Peyer's patch (tissue), 4 donors: ENCODE results near the gene KRTAP9-6. TPM values are rescaled to one million over a fixed set of nuclear protein-coding genes. Genes with fewer than 3 reads are reported as not detected.
"Not testable (repeated sequence)": the region's sequence is repeated elsewhere in the genome, so short reads cannot be mapped to it uniquely, and the experiment has no call there.

Source experiments
- DNase-seq, 3 donors: peaks; one replicate each; pipeline ENCODE4 v3.0.0-alpha.2; 2017 to 2019
- H3K27ac ChIP-seq, 4 donors: fragments of 200-600 bp; sonication (generic); one replicate each; pipeline ENCODE4 v1.5.1; 2016 to 2019
- H3K27me3 ChIP-seq, 2 donors: fragments of 200-600 bp; sonication (generic); one replicate each; pipeline ENCODE4 v1.5.1; 2019
- H3K36me3 ChIP-seq, 3 donors: fragments of 200-600 bp; sonication (generic); one replicate each; pipeline ENCODE4 v1.5.1; 2016 to 2019
- H3K4me1 ChIP-seq, 4 donors: fragments of 200-600 bp; sonication (generic); one replicate each; pipeline ENCODE4 v1.5.1; 2016 to 2019
- H3K4me3 ChIP-seq, 4 donors: fragments of 200-600 bp; sonication (generic); 1 replicate in 3 of 4; 2 replicates in 1 of 4; pipeline ENCODE4 v1.5.1; 2016 to 2019; ENCODE audit warnings: mild to moderate bottlenecking in 1 of 4
- H3K9me3 ChIP-seq, 4 donors: fragments of 200-600 bp; sonication (generic); one replicate each; pipeline ENCODE4 v1.5.1; 2016 to 2019; ENCODE audit warnings: mild to moderate bottlenecking in 1 of 4
- POLR2A ChIP-seq, 2 donors: fragments of 450-650 bp; IDR thresholded peaks; one replicate each; pipeline ENCODE4 v1.5.1; 2017; ENCODE audit warnings: antibody characterized with exemption in 2 of 2, mild to moderate bottlenecking in 2 of 2, moderate library complexity in 2 of 2
- total RNA-seq, 4 donors: library from RNA; depleted of rRNA; stranded (reverse); fragments of >200 nt; gene quantifications; one replicate each; pipeline ENCODE4 v1.1.0, GENCODE V29; 2016
- TF ChIP-seq, protein P1 (sequence below), 6 experiments: fragments of 450-650 bp in 4 of 6; fragments of 200-600 bp in 2 of 6; sonication (generic) in 1 of 6; IDR thresholded peaks; one replicate each; pipeline ENCODE4 v1.5.1; 2017 to 2019; ENCODE audit warnings: antibody characterized with exemption in 6 of 6, mild to moderate bottlenecking in 3 of 6, moderate library complexity in 1 of 6

The KRTAP9-6 gene
- total RNA-seq, 4 donors from 2014 or later: not detected

DNA sequence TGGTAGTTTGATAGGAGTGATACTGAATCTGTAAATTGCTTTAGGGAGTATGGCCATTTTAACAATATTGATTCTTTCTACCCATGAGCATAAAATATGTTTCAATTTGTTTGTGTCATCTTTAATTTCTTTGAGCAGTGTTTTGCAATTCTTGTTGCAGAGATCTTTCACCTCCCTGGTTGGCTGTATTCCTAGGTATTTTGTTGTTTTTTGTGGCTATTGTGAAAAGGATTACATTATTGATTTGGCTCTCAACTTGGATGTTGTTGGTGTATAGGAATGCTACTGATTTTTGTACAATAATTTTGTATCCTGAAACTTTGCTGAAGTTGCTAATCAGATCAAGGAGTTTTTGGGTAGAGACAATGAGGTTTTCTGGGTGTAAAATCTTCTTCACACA, 6.8 kb upstream of the KRTAP9-6 start:
- Histone ChIP-seq H3K4me1 (no peaks in the 10 kb centered on the region), H3K27me3 (no peaks in the 10 kb centered on the region), H3K27ac (no peak overlapping the region), H3K36me3 (no peaks in the 10 kb centered on the region), H3K9me3 (no peaks in the 10 kb centered on the region), H3K4me3 (no peak overlapping the region)
- DNase-seq: no peak
- TF ChIP-seq, protein P1, sequence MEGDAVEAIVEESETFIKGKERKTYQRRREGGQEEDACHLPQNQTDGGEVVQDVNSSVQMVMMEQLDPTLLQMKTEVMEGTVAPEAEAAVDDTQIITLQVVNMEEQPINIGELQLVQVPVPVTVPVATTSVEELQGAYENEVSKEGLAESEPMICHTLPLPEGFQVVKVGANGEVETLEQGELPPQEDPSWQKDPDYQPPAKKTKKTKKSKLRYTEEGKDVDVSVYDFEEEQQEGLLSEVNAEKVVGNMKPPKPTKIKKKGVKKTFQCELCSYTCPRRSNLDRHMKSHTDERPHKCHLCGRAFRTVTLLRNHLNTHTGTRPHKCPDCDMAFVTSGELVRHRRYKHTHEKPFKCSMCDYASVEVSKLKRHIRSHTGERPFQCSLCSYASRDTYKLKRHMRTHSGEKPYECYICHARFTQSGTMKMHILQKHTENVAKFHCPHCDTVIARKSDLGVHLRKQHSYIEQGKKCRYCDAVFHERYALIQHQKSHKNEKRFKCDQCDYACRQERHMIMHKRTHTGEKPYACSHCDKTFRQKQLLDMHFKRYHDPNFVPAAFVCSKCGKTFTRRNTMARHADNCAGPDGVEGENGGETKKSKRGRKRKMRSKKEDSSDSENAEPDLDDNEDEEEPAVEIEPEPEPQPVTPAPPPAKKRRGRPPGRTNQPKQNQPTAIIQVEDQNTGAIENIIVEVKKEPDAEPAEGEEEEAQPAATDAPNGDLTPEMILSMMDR (IDR thresholded peaks at IDR 0.05): no peak
- no peak for TF ChIP-seq POLR2A (IDR thresholded peaks at IDR 0.05)

DNA sequence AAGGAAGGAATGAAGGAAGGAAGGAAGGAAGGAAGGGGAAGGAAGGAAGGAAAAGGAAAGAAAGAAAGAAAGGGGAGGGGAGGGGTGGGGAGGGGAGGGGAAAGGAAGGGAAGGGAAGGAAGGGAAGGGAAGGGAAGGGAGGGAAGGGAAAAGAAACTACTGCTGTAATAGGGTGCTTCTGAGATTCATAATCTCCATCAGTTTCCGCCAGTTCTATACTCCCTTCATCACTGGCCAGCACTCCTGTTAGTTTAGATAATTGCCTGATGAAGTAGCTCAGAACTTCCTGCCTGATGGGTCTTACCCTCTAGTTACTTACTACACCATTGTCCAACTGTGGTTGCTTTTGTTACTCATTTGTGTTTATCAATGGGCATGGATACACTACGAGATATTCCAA, 2.0 kb upstream of the KRTAP9-6 start:
- H3K9me3 ChIP-seq: no peaks in the 10 kb centered on the region
- no peaks in the 10 kb centered on the region for H3K36me3 ChIP-seq
- no peak overlapping the region for H3K27ac ChIP-seq
- DNase-seq: no peak
- H3K4me3 ChIP-seq: no peak overlapping the region
- no peak for TF ChIP-seq POLR2A (IDR thresholded peaks at IDR 0.05)
- TF ChIP-seq, protein P1 (IDR thresholded peaks at IDR 0.05): no peak
- H3K27me3 ChIP-seq: no peaks in the 10 kb centered on the region
- H3K4me1 ChIP-seq: no peaks in the 10 kb centered on the region

DNA sequence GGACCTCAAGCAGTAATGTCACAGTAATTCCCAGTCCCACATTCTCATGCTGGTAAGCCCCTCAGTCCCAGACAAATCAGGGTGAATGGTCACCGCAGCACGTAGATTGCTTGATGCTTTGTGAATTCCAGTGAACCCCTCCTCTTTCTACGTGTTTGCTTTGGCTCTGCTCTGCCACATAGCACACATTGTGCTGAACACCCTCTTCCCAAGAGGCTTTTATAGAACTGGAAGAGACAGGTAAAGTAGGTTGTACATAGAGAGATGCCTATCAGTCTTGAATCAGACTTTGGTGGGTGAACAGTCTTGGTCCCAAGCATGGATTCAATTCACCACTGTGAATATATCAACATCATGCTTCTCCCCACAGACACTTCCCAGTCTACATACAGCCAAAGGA, 579 bp upstream of the KRTAP9-6 start:
- Histone ChIP-seq H3K36me3 (no peaks in the 10 kb centered on the region), H3K4me3 (no peak overlapping the region), H3K27me3 (no peaks in the 10 kb centered on the region), H3K9me3 (no peaks in the 10 kb centered on the region), H3K27ac (no peak overlapping the region), H3K4me1 (no peaks in the 10 kb centered on the region)
- TF ChIP-seq, protein P1 (IDR thresholded peaks at IDR 0.05): no peak
- no peak for TF ChIP-seq POLR2A (IDR thresholded peaks at IDR 0.05)
- no peak for DNase-seq

DNA sequence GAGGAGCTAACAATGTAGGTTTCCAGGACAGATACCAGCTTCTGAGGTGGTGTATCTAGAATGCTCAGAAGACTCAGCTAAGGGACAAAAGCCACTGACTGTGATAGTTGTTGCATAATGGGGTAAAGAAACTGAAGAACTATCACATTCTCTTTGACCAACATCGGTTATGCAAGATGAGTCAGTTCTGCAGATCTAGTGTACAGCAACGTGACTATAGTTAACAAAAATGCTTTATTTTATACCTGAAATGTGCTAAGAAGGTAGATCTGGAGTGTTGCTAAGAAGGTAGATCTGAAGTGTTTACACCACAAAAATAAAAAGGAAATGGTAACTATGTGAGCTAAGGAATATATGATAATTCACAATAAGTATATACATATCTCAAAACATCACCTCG, 2.5 kb downstream of the KRTAP9-6 start:
- DNase-seq: no peak
- Histone ChIP-seq H3K4me1 (no peaks in the 10 kb centered on the region), H3K27ac (no peak overlapping the region), H3K27me3 (no peaks in the 10 kb centered on the region), H3K4me3 (no peak overlapping the region), H3K36me3 (no peaks in the 10 kb centered on the region), H3K9me3 (no peaks in the 10 kb centered on the region)
- no peak for TF ChIP-seq POLR2A (IDR thresholded peaks at IDR 0.05)
- TF ChIP-seq, protein P1 (IDR thresholded peaks at IDR 0.05): no peak

DNA sequence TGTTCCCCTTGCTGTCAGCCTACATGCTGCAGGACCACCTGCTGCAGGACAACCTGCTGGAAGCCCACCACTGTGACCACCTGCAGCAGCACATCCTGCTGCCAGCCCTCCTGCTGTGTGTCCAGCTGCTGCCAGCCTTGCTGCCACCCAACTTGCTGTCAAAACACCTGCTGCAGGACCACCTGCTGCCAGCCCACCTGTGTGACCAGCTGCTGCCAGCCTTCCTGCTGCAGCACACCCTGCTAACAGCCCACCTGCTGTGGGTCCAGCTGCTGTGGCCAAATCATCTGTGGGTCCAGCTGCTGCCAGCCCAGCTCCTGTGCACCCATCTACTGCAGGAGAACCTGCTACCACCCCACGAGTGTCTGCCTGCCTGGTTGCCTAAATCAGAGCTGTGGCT, 6.1 kb downstream of the KRTAP9-6 start:
- DNase-seq, H3K36me3 ChIP-seq, H3K4me1 ChIP-seq, H3K27me3 ChIP-seq, H3K9me3 ChIP-seq, H3K4me3 ChIP-seq, H3K27ac ChIP-seq: not testable (repeated sequence)

DNA sequence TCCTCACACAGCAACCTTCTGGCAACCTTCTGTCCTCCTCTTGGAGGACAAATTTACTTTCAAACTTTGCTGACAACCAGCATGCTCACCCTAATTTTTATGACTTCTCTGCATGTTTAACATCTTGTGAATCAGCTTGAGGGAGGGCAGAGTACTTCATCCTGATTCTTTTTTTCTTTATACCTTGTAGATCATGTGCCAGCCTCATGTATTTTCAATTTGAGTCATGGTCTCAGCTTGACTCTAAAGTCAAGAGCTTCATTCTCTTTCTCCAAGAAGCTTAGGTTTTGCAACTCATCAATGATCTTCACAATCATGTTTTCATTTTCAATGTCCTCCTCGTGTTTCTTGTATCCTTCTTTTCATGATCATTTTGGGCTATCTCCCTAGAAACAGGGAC, 6.7 kb downstream of the KRTAP9-6 start:
- Histone ChIP-seq H3K4me3 (no peak overlapping the region), H3K9me3 (no peaks in the 10 kb centered on the region), H3K36me3 (no peaks in the 10 kb centered on the region), H3K4me1 (no peaks in the 10 kb centered on the region), H3K27me3 (no peaks in the 10 kb centered on the region), H3K27ac (no peak overlapping the region)
- no peak for DNase-seq
- no peak for TF ChIP-seq POLR2A (IDR thresholded peaks at IDR 0.05)
- TF ChIP-seq, protein P1 (IDR thresholded peaks at IDR 0.05): no peak

DNA sequence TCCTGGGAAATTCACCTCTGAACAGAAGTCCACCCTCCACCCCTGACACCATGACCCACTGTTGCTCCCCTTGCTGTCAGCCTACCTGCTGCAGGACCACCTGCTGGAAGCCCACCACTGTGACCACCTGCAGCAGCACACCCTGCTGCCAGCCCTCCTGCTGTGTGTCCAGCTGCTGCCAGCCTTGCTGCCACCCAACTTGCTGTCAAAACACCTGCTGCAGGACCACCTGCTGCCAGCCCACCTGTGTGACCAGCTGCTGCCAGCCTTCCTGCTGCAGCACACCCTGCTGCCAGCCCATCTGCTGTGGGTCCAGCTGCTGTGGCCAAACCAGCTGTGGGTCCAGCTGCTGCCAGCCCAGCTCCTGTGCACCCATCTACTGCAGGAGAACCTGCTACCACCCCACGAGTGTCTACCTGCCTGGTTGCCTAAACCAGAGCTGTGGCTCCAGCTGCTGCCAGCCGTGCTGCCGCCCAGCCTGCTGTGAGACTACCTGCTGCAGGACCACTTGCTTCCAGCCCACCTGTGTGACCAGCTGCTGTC, 10.5 kb downstream of the KRTAP9-6 start, which contains the start of gene KRTAP9-7:
Gene KRTAP9-7, plus strand, starts transcription at position 51 of the 543 bp plus-strand sequence. Its CDS starts 0 bp downstream, at position 51.
- not testable (repeated sequence) for H3K36me3 ChIP-seq, H3K4me3 ChIP-seq, H3K27ac ChIP-seq, DNase-seq, H3K27me3 ChIP-seq, H3K9me3 ChIP-seq, H3K4me1 ChIP-seq
